ENCODE measurements around the gene MYBPH.

The MYBPH gene

GRCh38 chr1:203178821-203179666 lies 3.4 kb upstream of the MYBPH start:
- no peak for DNase-seq (ENCODE audit: low read depth)

GRCh38 chr1:203178083-203178482 lies 2.5 kb upstream of the MYBPH start:
- no peak for DNase-seq (ENCODE audit: low read depth)

- peak; percentile 28 for DNase-seq (ENCODE audit: low read depth)
Measured at GRCh38 chr1:203177470-203178039, 1.9 kb upstream of the MYBPH start.

GRCh38 chr1:203177036-203177405 lies 1.4 kb upstream of the MYBPH start:
- DNase-seq (ENCODE audit: low read depth): no peak

GRCh38 chr1:203176273-203177035 lies 828 bp upstream of the MYBPH start:
- no peak for DNase-seq (ENCODE audit: low read depth)

- DNase-seq (ENCODE audit: low read depth): no peak
Measured at GRCh38 chr1:203175827-203176241, 208 bp upstream of the MYBPH start.

- no peak for DNase-seq (ENCODE audit: low read depth)
Measured at GRCh38 chr1:203174324-203174985, 1.2 kb downstream of the MYBPH start.

GRCh38 chr1:203173566-203173965 lies 2.1 kb downstream of the MYBPH start:
- DNase-seq (ENCODE audit: low read depth): no peak

- DNase-seq (ENCODE audit: low read depth): no peak
Measured at GRCh38 chr1:203173011-203173555, 2.5 kb downstream of the MYBPH start.

- peak; percentile 45 for DNase-seq (ENCODE audit: low read depth)
Measured at GRCh38 chr1:203172184-203173010, 3.2 kb downstream of the MYBPH start.

- no peak for DNase-seq (ENCODE audit: low read depth)
Measured at GRCh38 chr1:203171341-203172183, 4.1 kb downstream of the MYBPH start.

GRCh38 chr1:203170625-203171330 lies 4.8 kb downstream of the MYBPH start:
- DNase-seq (ENCODE audit: low read depth): peak; percentile 33

GRCh38 chr1:203169770-203170520 lies 5.7 kb downstream of the MYBPH start:
- DNase-seq (ENCODE audit: low read depth): no peak

- no peak for DNase-seq (ENCODE audit: low read depth)
Measured at GRCh38 chr1:203168991-203169390, 6.6 kb downstream of the MYBPH start.

- no peak for DNase-seq (ENCODE audit: low read depth)
Measured at GRCh38 chr1:203168256-203168786, 7.3 kb downstream of the MYBPH start.

- DNase-seq (ENCODE audit: low read depth): no peak
Measured at GRCh38 chr1:203167913-203168200, 7.8 kb downstream of the MYBPH start.

- DNase-seq (ENCODE audit: low read depth): no peak
Measured at GRCh38 chr1:203167026-203167912, 8.4 kb downstream of the MYBPH start.
